ENCODE measurements around the gene CHTF18. TPM values are rescaled to one million over a fixed set of nuclear protein-coding genes. Genes with fewer than 3 reads are reported as not detected.

CHTF18 gene
- total and polyA plus RNA-seq, 2 experiments from 2014 or later, result 61.3 to 129 TPM

- no peak for TF ChIP-seq STAT1 (IDR thresholded peaks at IDR 0.05; ENCODE audit: unreplicated experiment)
- no peak for TF ChIP-seq NANOG (IDR thresholded peaks at IDR 0.05; ENCODE audit: borderline replicate concordance)
- no peak for TF ChIP-seq EZH2 (IDR thresholded peaks at IDR 0.05; ENCODE audit: low read depth, unreplicated experiment)
- TF ChIP-seq POLR2AphosphoS5 (IDR thresholded peaks at IDR 0.05; ENCODE audit: low read depth), result no peak
- no peak for TF ChIP-seq ZNF114 (CRISPR knock-in tag; IDR thresholded peaks at IDR 0.05)
- TF ChIP-seq ZNF331 (CRISPR knock-in tag; IDR thresholded peaks at IDR 0.05; ENCODE audit: low read depth), result no peak
- TF ChIP-seq ETS1 (IDR thresholded peaks at IDR 0.05), result no peak
- TF ChIP-seq JUNB (IDR thresholded peaks at IDR 0.05; ENCODE audit: unreplicated experiment), result no peak
- no peak for TF ChIP-seq REST (IDR thresholded peaks at IDR 0.05; ENCODE audit: unreplicated experiment)
- TF ChIP-seq ZNF462 (CRISPR knock-in tag; IDR thresholded peaks at IDR 0.05), result no peak
- TF ChIP-seq EZH2phosphoT487 (IDR thresholded peaks at IDR 0.05; ENCODE audit: unreplicated experiment), result no peak
- no peak for TF ChIP-seq CREB1 (CRISPR knock-in tag; IDR thresholded peaks at IDR 0.05; ENCODE audit: low read depth)
- no peak for TF ChIP-seq CTCF (conservative IDR thresholded peaks at IDR 0.05; ENCODE audit: low read depth in 2 of 2)
- no peaks in the 10 kb centered on the region for H3K4me1 Mint-ChIP-seq
- H3K27ac ChIP-seq (ENCODE audit: low read depth), result no peak overlapping the region
- no peak for DNase-seq (ENCODE audit: low spot score)
- H3K36me3 Mint-ChIP-seq (ENCODE audit: low read depth), result peaks cover 23% of the 10 kb centered on the region; the same call in 2 of the 3 replicates
- H3K36me3 ChIP-seq (ENCODE audit: insufficient read depth), result no peaks in the 10 kb centered on the region
- H2AFZ ChIP-seq, result no peak overlapping the region
- H3K4me3 ChIP-seq, result no peak overlapping the region
- H3K79me2 ChIP-seq (replicated peaks; ENCODE audit: insufficient read depth), result no peaks in the 10 kb centered on the region
- H3K27me3 ChIP-seq (ENCODE audit: insufficient read depth), result peaks cover 30% of the 10 kb centered on the region
- no peaks in the 10 kb centered on the region for H3F3A ChIP-seq (replicated peaks; ENCODE audit: low read depth)
- H3K27me3 Mint-ChIP-seq (ENCODE audit: insufficient read depth, low read depth, poor library complexity), result peaks cover 24% of the 10 kb centered on the region
- H3K9me3 Mint-ChIP-seq, result no peaks in the 10 kb centered on the region; the same call in 1 of the 3 replicates
- no peak overlapping the region for H3K4me2 ChIP-seq
- ATAC-seq, result no peak
- H3K27ac Mint-ChIP-seq, result no peak overlapping the region
- no peaks in the 10 kb centered on the region for H3K9me2 ChIP-seq (ENCODE audit: insufficient read depth)
- H3K4me3 Mint-ChIP-seq, result no peak overlapping the region
- H4K20me1 ChIP-seq (replicated peaks; ENCODE audit: insufficient read depth), result peaks cover 4% of the 10 kb centered on the region; the same call in 1 of the 2 replicates
- H3K4me1 ChIP-seq (ENCODE audit: insufficient read depth), result peaks cover 3% of the 10 kb centered on the region; the same call in 1 of the 2 replicates
Observed at GRCh38 chr16:798666-799065, 10.2 kb downstream of the CHTF18 start.
